GM04504 (cell line): ENCODE measurements around the gene PLD3.
A peak's percentile ranks its signal among the peaks of the same experiment; 100 is the strongest.
"Not testable (repeated sequence)": the region's sequence is repeated elsewhere in the genome, so short reads cannot be mapped to it uniquely, and the experiment has no call there.

Source experiments
- DNase-seq: peaks from one replicate; pipeline ENCODE4 v3.0.0-alpha.2; 2012; ENCODE audit warnings: low read depth

The PLD3 gene

DNA sequence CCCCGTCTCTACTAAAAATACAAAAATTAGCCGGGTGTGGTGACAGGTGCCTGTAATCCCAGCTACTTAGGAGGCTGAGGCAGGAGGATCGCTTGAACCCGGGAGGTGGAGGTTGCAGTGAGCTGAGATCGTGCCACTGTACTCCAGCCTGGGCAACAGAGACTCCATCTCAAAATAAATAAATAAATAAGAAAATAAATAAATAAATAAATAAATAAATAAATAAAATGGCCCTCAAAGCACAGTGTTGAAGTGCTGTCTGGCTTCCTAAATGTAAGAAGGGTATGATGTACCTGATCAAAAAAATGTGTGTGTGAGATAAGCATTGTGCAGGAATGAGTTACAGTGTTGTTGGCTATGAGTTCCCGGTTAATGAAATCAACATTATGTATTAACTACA is 15.4 kb upstream of the PLD3 start:
- DNase-seq, result not testable (repeated sequence)

GRCh38 chr19:40335101-40335500 is 13.4 kb upstream of the PLD3 start:
- no peak for DNase-seq

GRCh38 chr19:40335855-40336600 is 12.5 kb upstream of the PLD3 start:
- DNase-seq, result no peak

DNA sequence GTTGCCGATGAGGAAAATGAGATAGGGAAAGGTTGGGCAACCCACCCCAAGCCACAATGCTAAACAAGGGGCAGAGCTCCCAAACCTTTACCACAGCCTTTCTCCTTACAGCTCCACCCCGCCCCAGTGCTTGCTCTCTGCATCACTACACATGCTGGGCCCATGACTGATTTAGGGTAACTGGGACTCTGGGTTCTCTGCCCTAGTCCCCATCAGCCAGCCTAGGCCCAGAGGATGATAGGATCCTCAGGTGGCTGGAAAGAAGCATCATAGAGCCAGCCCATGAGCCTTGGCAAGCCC is 11.9 kb upstream of the PLD3 start:
- no peak for DNase-seq

DNA sequence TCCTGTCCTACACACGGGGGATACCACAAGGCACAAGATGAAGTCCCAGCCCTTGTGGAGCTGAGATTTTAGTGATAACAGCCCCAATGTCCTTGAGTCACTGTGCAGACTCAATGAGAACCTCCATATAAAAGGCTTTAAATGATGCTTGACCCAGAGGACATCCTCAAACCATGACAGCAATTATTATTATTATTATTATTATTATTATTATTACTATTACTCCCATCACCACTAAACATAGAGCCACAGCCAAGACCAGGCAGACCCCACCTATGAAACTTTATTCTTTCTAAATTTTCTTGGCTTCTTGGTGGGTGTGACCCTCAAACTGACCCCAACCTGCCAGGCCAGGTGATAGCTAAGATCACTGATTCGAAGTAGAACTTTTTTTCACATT is 11.4 kb upstream of the PLD3 start:
- DNase-seq, result no peak

- DNase-seq, result no peak
These were observed 10.9 kb upstream of the PLD3 start for GRCh38 chr19:40337594-40337993.

DNA sequence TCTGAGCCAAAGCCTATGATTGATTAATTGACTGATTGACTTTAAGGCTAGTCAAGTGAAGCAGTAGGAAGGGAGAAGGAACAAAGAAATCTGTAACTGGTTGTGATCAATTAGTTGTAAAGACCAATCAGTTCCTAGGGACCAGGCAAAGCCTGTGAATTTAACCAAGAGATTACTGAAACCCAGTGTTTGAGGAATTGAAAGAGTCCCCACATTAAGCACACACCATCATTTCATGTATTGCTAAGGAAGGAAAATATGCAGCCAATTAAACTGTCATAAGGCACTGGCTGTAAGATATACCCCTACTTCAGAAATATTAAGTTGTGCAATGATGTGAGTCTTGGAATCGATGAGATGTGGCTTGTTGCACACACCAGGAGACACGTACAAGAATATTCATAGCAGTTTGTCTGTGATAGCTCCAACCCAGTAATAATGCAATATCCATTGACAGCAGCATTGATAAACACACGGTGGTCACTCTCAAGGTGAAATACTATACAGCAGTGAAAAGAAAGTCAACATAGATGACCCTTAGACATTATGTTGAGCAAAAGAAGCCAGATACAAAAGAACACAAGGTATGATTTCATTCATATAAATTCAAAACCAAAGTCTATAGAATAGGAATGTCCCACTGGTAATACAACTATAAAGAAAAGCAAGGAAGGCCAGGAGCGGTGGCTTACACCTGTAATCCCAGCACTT is 9.3 kb upstream of the PLD3 start:
- DNase-seq, result no peak

GRCh38 chr19:40341601-40342482 is 6.7 kb upstream of the PLD3 start:
- DNase-seq, result no peak

GRCh38 chr19:40342644-40343311 is 5.7 kb upstream of the PLD3 start:
- DNase-seq, result no peak

DNA sequence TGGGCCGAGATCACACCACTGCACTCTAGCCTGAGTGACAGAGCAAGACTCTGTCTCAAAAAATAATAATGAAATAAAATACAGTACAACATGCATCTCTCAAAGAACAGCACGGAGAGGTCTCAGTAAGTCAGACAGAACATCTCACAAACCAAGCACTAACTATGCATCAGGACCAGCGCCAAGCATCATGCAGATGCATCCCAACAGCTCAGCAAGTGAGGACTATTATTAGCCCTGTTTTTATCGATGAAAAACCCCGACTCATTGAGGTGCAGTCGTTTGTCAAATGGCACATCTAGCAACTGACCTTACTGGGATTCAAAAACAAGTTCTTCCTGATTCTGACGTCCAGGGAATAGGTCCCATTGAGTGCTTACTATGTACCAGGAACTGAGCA is 4.1 kb upstream of the PLD3 start:
- no peak for DNase-seq

DNA sequence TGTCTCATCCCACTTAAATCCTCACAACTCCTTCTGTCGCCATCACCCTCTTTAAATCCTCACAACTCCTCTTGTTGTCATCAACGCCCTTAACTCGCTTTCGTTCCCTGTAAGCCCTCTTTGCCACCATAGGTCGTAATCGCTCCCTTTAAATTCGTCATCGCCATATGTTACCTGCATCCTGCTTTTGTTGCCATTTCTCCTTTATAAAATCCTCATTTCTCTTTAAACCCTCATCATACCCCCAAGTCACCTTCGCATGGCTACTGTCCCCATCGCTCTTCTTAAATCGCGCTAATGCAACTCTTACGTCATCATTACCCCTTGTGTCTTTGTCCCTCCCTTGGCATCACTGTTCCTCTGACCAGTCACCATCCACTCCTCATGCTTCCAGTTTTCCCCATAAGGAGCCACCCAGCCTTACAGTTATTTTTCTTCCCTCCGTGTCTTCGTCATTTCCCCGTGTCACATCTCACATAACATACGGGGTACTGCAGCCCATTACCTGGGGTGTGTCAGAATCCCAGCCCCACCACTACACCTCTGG is 539 bp downstream of the PLD3 start:
- peak; percentile 17 for DNase-seq

- DNase-seq, result no peak
These were observed 7.6 kb downstream of the PLD3 start for GRCh38 chr19:40355975-40356680.

- no peak for DNase-seq
These were observed 8.4 kb downstream of the PLD3 start for GRCh38 chr19:40356681-40357595.

- DNase-seq, result no peak
These were observed 9.1 kb downstream of the PLD3 start for GRCh38 chr19:40357640-40358039.

DNA sequence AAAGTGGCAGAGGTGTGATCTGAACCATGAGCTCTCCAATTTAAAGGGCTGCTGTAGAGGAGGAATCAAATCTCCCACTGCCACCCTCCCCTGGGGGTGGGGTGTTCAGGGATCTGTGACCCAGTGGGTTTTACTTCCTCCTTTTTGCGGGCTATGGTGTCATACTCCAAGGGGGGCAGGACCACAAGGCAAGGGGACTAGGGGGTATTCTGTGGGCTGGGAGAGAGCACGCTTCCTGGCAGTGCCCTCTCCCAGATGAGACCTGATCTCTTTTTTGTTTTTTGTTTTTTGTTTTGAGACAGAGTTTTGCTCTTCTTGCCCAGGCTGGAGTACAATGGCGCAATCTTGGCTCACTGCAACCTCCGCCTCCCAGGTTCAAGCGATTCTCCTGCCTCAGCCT is 10.3 kb downstream of the PLD3 start:
- DNase-seq, result no peak

DNA sequence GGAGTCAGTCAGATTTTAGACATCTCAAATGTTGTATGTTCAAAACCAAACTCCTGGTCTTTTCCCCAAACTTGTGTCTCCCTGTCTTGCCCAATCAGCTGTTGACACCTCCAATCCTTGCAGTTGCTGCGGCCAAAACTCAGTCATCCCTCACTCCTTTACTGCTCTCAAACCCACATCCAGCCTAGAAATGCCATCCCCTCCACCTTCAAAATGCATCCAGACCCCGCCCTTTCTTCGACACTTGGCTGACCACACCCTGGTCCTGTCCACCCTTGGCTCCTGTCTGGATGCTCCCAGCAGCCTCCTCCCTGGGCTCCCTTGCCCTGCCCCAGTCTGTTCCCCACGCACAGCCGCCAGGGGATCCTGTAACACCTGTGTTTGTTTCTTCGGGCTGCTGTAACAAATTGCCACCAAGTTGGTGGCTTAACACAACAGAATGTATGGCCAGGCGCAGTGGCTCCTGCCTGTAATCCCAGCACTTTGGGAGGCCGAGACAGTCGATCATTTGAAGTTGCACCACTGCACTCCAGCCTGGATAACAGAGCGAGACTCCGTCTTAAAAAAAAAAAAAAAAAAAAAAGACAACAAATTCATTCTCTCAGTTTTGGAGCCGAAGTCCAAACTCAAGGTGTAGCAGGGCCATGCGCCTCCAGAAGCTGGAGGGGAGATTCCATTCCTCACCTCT is 11.7 kb downstream of the PLD3 start:
- DNase-seq, result no peak

DNA sequence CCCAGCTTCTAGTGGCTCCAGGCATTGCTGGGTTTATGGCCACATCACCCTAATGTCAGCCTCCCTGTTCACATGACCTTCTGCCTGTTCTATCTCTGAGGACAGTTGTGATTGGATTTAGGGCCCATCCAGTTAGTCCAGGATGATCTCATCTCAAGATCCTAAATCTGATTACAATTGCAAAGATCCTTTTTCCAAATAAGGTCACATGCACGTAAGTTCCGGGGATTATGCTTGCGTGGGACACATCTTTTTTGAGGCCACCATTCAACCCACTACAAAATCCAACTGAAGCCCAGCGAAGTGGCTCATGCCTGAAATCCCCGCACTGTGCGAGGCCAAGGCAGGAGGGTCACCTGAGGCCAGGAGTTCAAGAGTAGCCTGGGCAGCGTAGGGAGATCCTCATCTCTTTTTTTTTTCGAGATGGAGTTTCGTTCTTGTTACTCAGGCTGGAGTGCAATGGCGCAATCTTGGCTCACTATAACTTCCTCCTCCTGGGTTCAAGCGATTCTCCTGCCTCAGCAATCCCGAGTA is 12.3 kb downstream of the PLD3 start:
- no peak for DNase-seq

DNA sequence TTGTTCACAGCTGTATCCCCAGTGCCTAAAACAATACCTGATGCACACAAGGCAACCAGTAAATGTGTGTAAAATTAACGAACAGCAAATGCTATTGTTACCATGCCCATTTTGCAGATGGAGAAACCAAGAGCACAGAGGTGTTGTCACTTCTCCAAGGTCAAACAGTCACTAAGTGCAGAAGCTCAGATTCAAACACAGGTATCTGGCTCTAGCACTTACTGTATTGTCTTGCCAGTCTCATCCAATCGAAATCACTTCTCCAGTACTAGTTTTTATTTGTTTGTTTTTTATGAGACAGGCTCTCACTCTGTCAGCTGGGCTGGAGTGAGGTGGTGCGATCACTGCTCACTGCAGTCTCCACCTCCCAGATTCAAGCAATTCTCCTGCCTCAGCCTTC is 13.7 kb downstream of the PLD3 start:
- no peak for DNase-seq

GRCh38 chr19:40363069-40363468 is 14.6 kb downstream of the PLD3 start:
- DNase-seq, result no peak

DNA sequence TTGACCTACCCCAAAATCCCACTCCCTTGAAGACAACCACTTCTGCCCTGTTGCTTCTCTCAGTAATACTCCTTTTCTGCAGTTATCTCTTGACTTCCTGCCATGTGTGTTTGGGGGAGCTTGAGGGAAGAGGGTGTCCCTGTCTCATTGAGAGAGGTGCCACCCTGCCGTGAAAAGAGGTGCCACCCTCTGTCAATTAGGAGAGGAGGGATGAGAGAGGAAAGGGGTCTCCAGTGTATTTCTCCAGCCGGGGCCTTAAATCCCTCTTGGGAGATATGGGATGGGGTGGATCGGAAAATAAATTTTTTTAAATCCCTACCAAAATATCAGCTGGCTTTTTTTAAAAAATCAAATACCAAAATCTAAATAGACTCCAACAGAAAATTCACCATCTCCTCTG is 16.5 kb downstream of the PLD3 start:
- DNase-seq, result no peak
